Measurements from ENCODE around the gene CCDC60. TPM values are rescaled to one million over a fixed set of nuclear protein-coding genes. Genes with fewer than 3 reads are reported as not detected.

CCDC60 gene
- total RNA-seq, 4 donors from 2014 or later, result 1.6 TPM; not detected in 3

- no peak for TF ChIP-seq CTCF (IDR thresholded peaks at IDR 0.05)
- TF ChIP-seq POLR2A (IDR thresholded peaks at IDR 0.05), result no peak
- Histone ChIP-seq H3K4me1 (no peaks in the 10 kb centered on the region), H3K27ac (no peak overlapping the region), H3K27me3 (no peaks in the 10 kb centered on the region), H3K9me3 (no peaks in the 10 kb centered on the region), H3K36me3 (no peaks in the 10 kb centered on the region), H3K4me3 (no peak overlapping the region)
- no peak for DNase-seq
These were observed 25.6 kb upstream of the CCDC60 start for GRCh38 chr12:119308708-119309456.

GRCh38 chr12:119311878-119312277 lies 22.7 kb upstream of the CCDC60 start:
- Histone ChIP-seq H3K27ac (no peak overlapping the region), H3K27me3 (no peaks in the 10 kb centered on the region), H3K9me3 (no peaks in the 10 kb centered on the region), H3K36me3 (no peaks in the 10 kb centered on the region), H3K4me3 (no peak overlapping the region), H3K4me1 (no peaks in the 10 kb centered on the region)
- TF ChIP-seq CTCF (IDR thresholded peaks at IDR 0.05), result no peak
- no peak for TF ChIP-seq POLR2A (IDR thresholded peaks at IDR 0.05)
- DNase-seq, result no peak

DNA sequence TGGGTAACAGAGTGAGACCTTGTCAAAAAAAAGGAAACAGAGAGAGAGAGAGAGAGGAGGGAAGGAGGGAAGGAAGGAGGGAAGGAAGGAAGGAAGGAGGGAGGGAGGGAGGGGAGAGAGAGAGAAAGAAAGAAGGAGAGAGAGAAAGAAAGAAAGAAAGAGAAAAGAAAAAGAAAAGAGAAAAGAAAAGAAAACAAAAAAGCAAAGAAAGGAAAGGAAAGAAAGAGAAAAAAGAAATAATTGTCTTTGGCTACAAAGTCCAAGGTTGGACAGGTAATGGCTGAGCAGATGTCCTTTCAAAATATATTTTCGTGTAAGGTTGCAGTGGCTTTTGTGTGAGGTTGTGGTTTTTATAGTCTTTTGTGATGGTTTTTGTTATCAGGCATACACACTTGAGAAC lies 21.6 kb upstream of the CCDC60 start:
- Histone ChIP-seq H3K9me3 (no peaks in the 10 kb centered on the region), H3K4me1 (no peaks in the 10 kb centered on the region), H3K27me3 (no peaks in the 10 kb centered on the region), H3K4me3 (no peak overlapping the region), H3K27ac (no peak overlapping the region), H3K36me3 (no peaks in the 10 kb centered on the region)
- no peak for TF ChIP-seq CTCF (IDR thresholded peaks at IDR 0.05)
- TF ChIP-seq POLR2A (IDR thresholded peaks at IDR 0.05), result no peak
- DNase-seq, result no peak

DNA sequence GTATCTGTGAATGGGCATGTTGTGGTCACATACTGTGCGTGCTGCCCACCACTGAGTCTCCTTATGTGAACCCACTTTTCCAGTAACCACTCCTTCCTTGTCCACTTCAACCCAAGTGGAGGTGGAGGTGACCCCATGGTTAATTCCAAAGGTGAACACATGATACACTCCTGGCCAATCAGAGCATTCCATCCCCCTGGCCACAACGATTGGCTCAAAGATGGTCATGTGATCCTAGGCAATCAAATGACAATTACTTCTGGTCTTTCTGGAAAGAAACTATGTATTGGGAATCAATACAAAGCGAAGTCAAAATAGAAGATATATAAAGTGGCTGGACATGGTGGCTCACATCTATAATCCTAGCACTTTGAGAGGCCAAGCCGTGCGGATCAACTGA lies 20.2 kb upstream of the CCDC60 start:
- TF ChIP-seq POLR2A (IDR thresholded peaks at IDR 0.05), result no peak
- no peak for TF ChIP-seq CTCF (IDR thresholded peaks at IDR 0.05)
- no peak for DNase-seq
- Histone ChIP-seq H3K27me3 (no peaks in the 10 kb centered on the region), H3K9me3 (no peaks in the 10 kb centered on the region), H3K36me3 (no peaks in the 10 kb centered on the region), H3K4me3 (no peak overlapping the region), H3K4me1 (no peaks in the 10 kb centered on the region), H3K27ac (no peak overlapping the region)

GRCh38 chr12:119319638-119320037 lies 14.9 kb upstream of the CCDC60 start:
- TF ChIP-seq POLR2A (IDR thresholded peaks at IDR 0.05), result no peak
- no peak for TF ChIP-seq CTCF (IDR thresholded peaks at IDR 0.05)

More at GRCh38 chr12:119319638-119320037, 14.9 kb upstream of the CCDC60 start:
- H3K27me3 ChIP-seq, result no peaks in the 10 kb centered on the region
- DNase-seq, result no peak
- H3K27ac ChIP-seq, result no peak overlapping the region
- H3K4me3 ChIP-seq, result no peak overlapping the region
- H3K9me3 ChIP-seq, result no peaks in the 10 kb centered on the region
- no peaks in the 10 kb centered on the region for H3K36me3 ChIP-seq
- H3K4me1 ChIP-seq, result no peaks in the 10 kb centered on the region
